ENCODE results near the gene NSUN6. TPM values are rescaled to one million over a fixed set of nuclear protein-coding genes. Genes with fewer than 3 reads are reported as not detected.

The NSUN6 gene
- total RNA-seq, 6 experiments from 2014 or later: 3.7 to 6.0 (median 5.3) TPM

- Mint-ChIP-seq H3K4me1 (ENCODE audit: low read depth) (no peaks in the 10 kb centered on the region), H3K9me3 (no peaks in the 10 kb centered on the region), H3K27me3 (ENCODE audit: insufficient read depth) (no peaks in the 10 kb centered on the region), H3K4me3 (no peak overlapping the region), H3K27ac (no peak overlapping the region), H3K36me3 (ENCODE audit: low read depth) (no peaks in the 10 kb centered on the region)
- DNase-seq: no peak
- TF ChIP-seq CTCF (IDR thresholded peaks at IDR 0.05): no peak
Measured at GRCh38 chr10:18566177-18566576, 85.2 kb downstream of the NSUN6 start.

- no peaks in the 10 kb centered on the region for H3K9me3 Mint-ChIP-seq
- no peak overlapping the region for H3K27ac Mint-ChIP-seq
- H3K4me1 Mint-ChIP-seq (ENCODE audit: low read depth): no peaks in the 10 kb centered on the region
- DNase-seq: no peak
- no peak for TF ChIP-seq CTCF (IDR thresholded peaks at IDR 0.05)
- H3K36me3 Mint-ChIP-seq (ENCODE audit: low read depth): no peaks in the 10 kb centered on the region
- H3K27me3 Mint-ChIP-seq (ENCODE audit: insufficient read depth): no peaks in the 10 kb centered on the region
- no peak overlapping the region for H3K4me3 Mint-ChIP-seq
Measured at GRCh38 chr10:18565006-18565405, 86.4 kb downstream of the NSUN6 start.

GRCh38 chr10:18563003-18563726, 88.2 kb downstream of the NSUN6 start:
- no peaks in the 10 kb centered on the region for H3K27me3 Mint-ChIP-seq (ENCODE audit: insufficient read depth)
- H3K27ac Mint-ChIP-seq: no peak overlapping the region
- DNase-seq: no peak
- no peak for TF ChIP-seq CTCF (IDR thresholded peaks at IDR 0.05)
- H3K4me1 Mint-ChIP-seq (ENCODE audit: low read depth): no peaks in the 10 kb centered on the region
- no peak overlapping the region for H3K4me3 Mint-ChIP-seq
- H3K36me3 Mint-ChIP-seq (ENCODE audit: low read depth): no peaks in the 10 kb centered on the region
- no peaks in the 10 kb centered on the region for H3K9me3 Mint-ChIP-seq

GRCh38 chr10:18561861-18562551, 89.4 kb downstream of the NSUN6 start:
- DNase-seq: no peak
- Mint-ChIP-seq H3K27me3 (ENCODE audit: insufficient read depth) (no peaks in the 10 kb centered on the region), H3K9me3 (no peaks in the 10 kb centered on the region), H3K27ac (no peak overlapping the region), H3K4me3 (no peak overlapping the region), H3K4me1 (ENCODE audit: low read depth) (no peaks in the 10 kb centered on the region), H3K36me3 (ENCODE audit: low read depth) (no peaks in the 10 kb centered on the region)
- TF ChIP-seq CTCF (IDR thresholded peaks at IDR 0.05): no peak

- Mint-ChIP-seq H3K27ac (no peak overlapping the region), H3K27me3 (ENCODE audit: insufficient read depth) (no peaks in the 10 kb centered on the region), H3K4me1 (ENCODE audit: low read depth) (no peaks in the 10 kb centered on the region), H3K4me3 (no peak overlapping the region), H3K9me3 (no peaks in the 10 kb centered on the region), H3K36me3 (ENCODE audit: low read depth) (no peaks in the 10 kb centered on the region)
- no peak for DNase-seq
- no peak for TF ChIP-seq CTCF (IDR thresholded peaks at IDR 0.05)
Measured at GRCh38 chr10:18557960-18558359, 93.4 kb downstream of the NSUN6 start.

Measured in HFFc6 (cell line).